GM12878 (cell line): ENCODE data around the gene TSPEAR. TPM values are rescaled to one million over a fixed set of nuclear protein-coding genes. Genes with fewer than 3 reads are reported as not detected.

ENCODE experiments used
- ATAC-seq: fragments of 200-7000 bp; cut with Tn5 transposase; 3 replicates; pipeline ENCODE4 v1.9.1; 2020; ENCODE audit warnings: mild to moderate bottlenecking, moderate library complexity
- BruUV-seq: library from RNA; stranded (reverse); fragments of 400-500 nt; replicated peaks from 2 replicates; lab custom pipeline; 2021; lab: Mats Ljungman, UMichigan
- CTCF ChIA-PET: fragments of 300-600 bp; sonication (Branson Sonifier 250); formaldehyde crosslinking; extraction: SDS; loops from one replicate; lab custom pipeline; 2021; ENCODE audit warnings: inconsistent platforms; lab: Yijun Ruan, JAX
- POLR2A ChIA-PET: fragments of 350-600 bp; formaldehyde crosslinking; extraction: SDS; loops from one replicate; lab custom pipeline; 2021; ENCODE audit warnings: inconsistent platforms; lab: Charles Lee
- RAD21 ChIA-PET: fragments of 300-600 bp; sonication (Branson Sonifier 250); formaldehyde crosslinking; loops from one replicate; lab custom pipeline; 2023; ENCODE audit warnings: antibody characterized with exemption; ENCODE audit not compliant: unreplicated experiment; lab: Charles Lee
- SMC1A ChIA-PET: fragments of 300-600 bp; sonication (Branson Sonifier 250); formaldehyde crosslinking; loops from one replicate; lab custom pipeline; 2023; ENCODE audit not compliant: unreplicated experiment, uncharacterized antibody; lab: Charles Lee
- DNase-seq: peaks from one replicate; pipeline ENCODE4 v3.0.0-alpha.2; 2011; ENCODE audit warnings: low read depth, low spot score
- FAIRE-seq: peaks from 3 replicates; lab custom pipeline; 2011; peaks lifted over from hg19 to GRCh38; lab: Jason Lieb, UNC
- H2AFZ ChIP-seq: 2 replicates; pipeline ENCODE4 v1.6.0; 2011; ENCODE audit warnings: low read depth, low read length, control low read depth; ENCODE audit not compliant: control insufficient read depth
- H3K27ac ChIP-seq: 2 replicates; pipeline ENCODE4 v1.5.1; 2011; ENCODE audit warnings: control low read depth; ENCODE audit not compliant: control insufficient read depth, insufficient read depth
- H3K27me3 ChIP-seq, 2 experiments: replicated peaks in 1 of 2; 2 replicates each; pipeline versions ENCODE4 v1.6.0 to v1.6.1; 2011; ENCODE audit warnings: low read length in 1 of 2; ENCODE audit not compliant: control insufficient read depth in 2 of 2, insufficient read depth in 2 of 2
- H3K36me3 ChIP-seq, 2 experiments: 2 replicates each; pipeline ENCODE4 v1.5.1; 2011; ENCODE audit warnings: low read length in 1 of 2; ENCODE audit not compliant: control insufficient read depth in 2 of 2, insufficient read depth in 2 of 2
- H3K4me1 ChIP-seq: 2 replicates; pipeline ENCODE4 v1.6.1; 2011; ENCODE audit warnings: mild to moderate bottlenecking, low read length, moderate library complexity, mixed read lengths; ENCODE audit not compliant: control insufficient read depth, insufficient read depth
- H3K4me2 ChIP-seq: 2 replicates; pipeline ENCODE4 v1.6.0; 2011; ENCODE audit warnings: control low read depth; ENCODE audit not compliant: control insufficient read depth, insufficient read depth
- H3K4me3 ChIP-seq: fragments of 200-600 bp; sonication (generic); 2 replicates; pipeline ENCODE4 v1.5.1; 2016
- H3K79me2 ChIP-seq: 2 replicates; pipeline ENCODE4 v1.6.0; 2011; ENCODE audit warnings: low read length; ENCODE audit not compliant: control insufficient read depth, insufficient read depth
- H3K9ac ChIP-seq: 2 replicates; pipeline ENCODE4 v1.8.0; 2011; ENCODE audit warnings: low read length, control low read depth, mixed read lengths; ENCODE audit not compliant: control insufficient read depth, insufficient read depth
- H3K9me3 ChIP-seq: replicated peaks from 3 replicates; pipeline ENCODE4 v1.5.1; 2011; ENCODE audit warnings: mild to moderate bottlenecking, low read length; ENCODE audit not compliant: control insufficient read depth, insufficient read depth
- H4K20me1 ChIP-seq: 2 replicates; pipeline ENCODE4 v1.6.0; 2011; ENCODE audit not compliant: control insufficient read depth, insufficient read depth
- BACH1 ChIP-seq: fragments of 450-650 bp; IDR thresholded peaks from 2 replicates; pipeline ENCODE4 v1.6.1; 2017; ENCODE audit warnings: mild to moderate bottlenecking, borderline replicate concordance
- CBX3 ChIP-seq: fragments of 200-600 bp; sonication (generic); IDR thresholded peaks from 2 replicates; pipeline ENCODE4 v1.6.1; 2016; ENCODE audit warnings: low read depth, borderline replicate concordance
- KDM1A ChIP-seq: fragments of 200-600 bp; sonication (generic); IDR thresholded peaks from 2 replicates; pipeline ENCODE4 v1.6.1; 2016; ENCODE audit warnings: borderline replicate concordance
- KLF5 ChIP-seq: fragments of 450-650 bp; IDR thresholded peaks from 2 replicates; pipeline ENCODE4 v1.6.1; 2014; ENCODE audit warnings: mild to moderate bottlenecking; ENCODE audit not compliant: partially characterized antibody
- NKRF ChIP-seq: fragments of 450-650 bp; conservative IDR thresholded peaks from 2 replicates; pipeline ENCODE4 v1.6.1; 2017; ENCODE audit warnings: mild to moderate bottlenecking, moderate library complexity
- RELA ChIP-seq: fragments of 450-650 bp; IDR thresholded peaks from 2 replicates; pipeline ENCODE4 v1.8.0; 2014; ENCODE audit warnings: borderline replicate concordance; ENCODE audit not compliant: partially characterized antibody
- REST ChIP-seq: IDR thresholded peaks from 2 replicates; pipeline ENCODE4 v1.6.1; 2012; ENCODE audit warnings: mild to moderate bottlenecking, low read depth, low read length
- SUZ12 ChIP-seq: fragments of 200-600 bp; sonication (generic); IDR thresholded peaks from one replicate; pipeline ENCODE4 v1.6.1; 2018; ENCODE audit warnings: antibody characterized with exemption, mild to moderate bottlenecking; ENCODE audit not compliant: unreplicated experiment
- TARDBP ChIP-seq: IDR thresholded peaks from 2 replicates; pipeline ENCODE4 v1.6.1; 2016; ENCODE audit warnings: borderline replicate concordance
- ZBTB4 ChIP-seq: fragments of 450-650 bp; formaldehyde crosslinking; IDR thresholded peaks from 2 replicates; pipeline ENCODE4 v1.4.0; 2022; ENCODE audit warnings: mild to moderate bottlenecking, moderate library complexity
- WGBS: methylation state at CpG from one replicate; pipeline ENCODE4 v1.1.6; 2016; ENCODE audit warnings: low lambda C conversion rate; ENCODE audit not compliant: insufficient replicate concordance, insufficient coverage; ENCODE audit errors: missing lambda C conversion rate; 5-methylcytosine and 5-hydroxymethylcytosine counted together
- in situ Hi-C: fragments of 300-500 bp; cut with MboI; formaldehyde crosslinking; loops from 9 replicates; pipeline ENCODE4 v1.14.3; 2018; ENCODE audit warnings: mixed read lengths
- intact Hi-C: fragments of 100-400 bp; cut with micrococcal nuclease; formaldehyde crosslinking; loops from one replicate; pipeline ENCODE4 v1.14.2; 2022; ENCODE audit not compliant: unreplicated experiment
- polyA plus RNA-seq, 11 experiments: library from polyadenylated mRNA; depleted of rRNA in 4 of 11; unstranded in 6 of 11; stranded (reverse) in 5 of 11; fragments of >200 nt; fragmentation: Nextera tagmentation in 4 of 11; fragmentation: Illumina TruSeq in 1 of 11; extraction: Ambion mirVana in 4 of 11; extraction: Trizol in 1 of 11; gene quantifications; 1 replicate in 1 of 11; 2 replicates in 10 of 11; pipeline versions ENCODE4 v1.2.1 to v1.2.3, GENCODE V29; 2011 to 2016; ENCODE audit warnings: inconsistent platforms in 2 of 11, missing spikeins in 2 of 11, low read depth in 1 of 11
- total RNA-seq, 4 experiments: library from RNA; depleted of rRNA in 3 of 4; stranded (reverse); fragments of >200 nt in 3 of 4; fragmentation: Illumina TruSeq in 1 of 4; extraction: Trizol in 1 of 4; gene quantifications; 2 replicates each; pipeline versions ENCODE4 v1.2.1 to v1.2.3, GENCODE V29; 2013 to 2021
- TF ChIP-seq, protein P1 (sequence below): IDR thresholded peaks from 2 replicates; pipeline ENCODE4 v1.6.1; 2012; ENCODE audit warnings: low read depth, low read length, improper control_type of control experiment

The TSPEAR gene
- total and polyA plus RNA-seq, 10 of the 15 experiments (the other 5 are each of a cell fraction or from before 2014, with no cell fraction given), result not detected

DNA sequence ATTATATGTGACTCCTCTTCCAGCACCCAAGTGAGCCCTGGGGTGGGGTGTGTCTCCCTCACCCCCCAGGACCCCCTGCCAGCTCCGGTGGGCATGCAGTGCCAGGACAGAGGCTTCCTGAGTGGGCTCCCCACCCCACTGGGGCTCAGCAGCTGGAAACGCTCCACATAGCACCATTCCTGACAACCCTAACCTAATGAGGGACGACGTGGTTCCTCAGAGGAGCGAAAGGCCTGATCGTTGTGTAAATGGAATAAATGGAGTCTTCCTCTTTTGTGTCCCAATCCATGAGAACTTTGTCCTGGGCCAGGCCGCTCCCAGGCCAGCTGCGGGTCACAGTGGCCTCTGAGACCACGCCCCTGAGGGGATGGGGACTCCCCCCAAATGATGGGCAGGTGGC lies 1.8 kb upstream of the TSPEAR start:
- CTCF ChIA-PET, result no interaction called here
- TF ChIP-seq ZBTB4 (CRISPR knock-in tag) (no peak), RELA (no peak), SUZ12 (no peak), CBX3 (no peak), TARDBP (no peak), NKRF (no peak), BACH1 (no peak), KDM1A (no peak), REST (no peak), KLF5 (no peak)
- TF ChIP-seq, protein P1, sequence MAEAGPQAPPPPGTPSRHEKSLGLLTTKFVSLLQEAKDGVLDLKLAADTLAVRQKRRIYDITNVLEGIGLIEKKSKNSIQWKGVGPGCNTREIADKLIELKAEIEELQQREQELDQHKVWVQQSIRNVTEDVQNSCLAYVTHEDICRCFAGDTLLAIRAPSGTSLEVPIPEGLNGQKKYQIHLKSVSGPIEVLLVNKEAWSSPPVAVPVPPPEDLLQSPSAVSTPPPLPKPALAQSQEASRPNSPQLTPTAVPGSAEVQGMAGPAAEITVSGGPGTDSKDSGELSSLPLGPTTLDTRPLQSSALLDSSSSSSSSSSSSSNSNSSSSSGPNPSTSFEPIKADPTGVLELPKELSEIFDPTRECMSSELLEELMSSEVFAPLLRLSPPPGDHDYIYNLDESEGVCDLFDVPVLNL, result no peak

More for the DNA sequence above, 1.8 kb upstream of the TSPEAR start:
- Histone ChIP-seq H3K4me3 (no peak overlapping the region), H3K36me3 (no peaks in the 10 kb centered on the region), H4K20me1 (no peaks in the 10 kb centered on the region), H2AFZ (no peak overlapping the region), H3K79me2 (no peaks in the 10 kb centered on the region), H3K27me3 (peaks cover 11 to 18% of the 10 kb centered on the region in 2 experiments; a peak in 3 of 4 replicates), H3K4me1 (no peaks in the 10 kb centered on the region), H3K9ac (no peak overlapping the region), H3K9me3 (no peaks in the 10 kb centered on the region; the same call in 2 of the 3 replicates), H3K4me2 (no peak overlapping the region), H3K27ac (no peak overlapping the region)
- no peak for DNase-seq
- in situ Hi-C loops, result no loop called here
- intact Hi-C loops, result no loop called here
- ChIA-PET SMC1A (no interaction called here), RAD21 (no interaction called here), POLR2A (no interaction called here)
- no peak for ATAC-seq
- 30% methylated on average over 9 of the region's 9 CpGs for WGBS
- no TSS peak for BruUV-seq
- no peak for FAIRE-seq
